Measurements from ENCODE around the gene MOGAT2.

Gene MOGAT2

DNA sequence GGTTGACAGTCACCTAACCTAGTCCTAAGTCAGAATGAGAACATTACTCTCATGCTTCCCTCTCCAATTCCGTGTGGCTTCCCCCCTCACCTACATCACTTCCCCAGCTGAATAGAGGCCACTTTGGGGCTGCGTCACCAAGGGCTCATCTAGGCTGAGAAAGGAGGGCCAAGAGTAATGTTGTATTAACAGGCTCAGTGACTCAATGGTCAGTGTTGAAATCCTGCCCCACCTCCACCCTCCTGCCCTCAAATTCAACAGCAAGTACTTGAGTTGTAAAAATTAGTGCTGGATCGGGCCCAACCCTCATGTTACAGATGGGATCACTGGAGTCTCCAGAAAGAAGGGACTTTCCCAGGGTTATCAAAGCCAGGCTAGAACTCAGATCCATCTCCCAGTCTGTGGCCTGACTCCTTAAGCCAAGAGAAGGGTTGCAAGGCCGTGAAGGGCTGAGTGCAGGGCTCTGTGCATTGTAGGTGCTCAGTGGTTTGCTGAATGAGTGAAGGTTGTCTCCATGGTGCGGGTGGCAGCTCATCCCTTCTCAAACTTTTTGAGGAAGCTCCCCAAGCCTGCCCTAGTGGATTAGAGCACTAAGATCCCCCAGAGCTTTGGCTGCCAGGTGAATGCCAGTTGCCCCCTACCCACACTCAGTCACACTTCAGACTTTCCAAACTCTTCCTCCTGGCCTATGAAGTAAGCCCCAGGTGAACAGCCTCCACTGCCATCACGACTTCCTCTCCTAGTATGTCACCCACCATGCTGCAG is 54.2 kb downstream of the MOGAT2 start:
- H3K4me1 ChIP-seq (ENCODE audit: insufficient read depth, low read length): peaks cover 8% of the 10 kb centered on the region
- H3K9ac ChIP-seq (ENCODE audit: low read depth, low read length): no peak overlapping the region
- no peaks in the 10 kb centered on the region; the same call in 1 of the 2 replicates for H3K9me3 ChIP-seq (ENCODE audit: control insufficient read depth, insufficient read depth, low read length)
- no peaks in the 10 kb centered on the region for H3K36me3 ChIP-seq (ENCODE audit: insufficient read depth, low read length)

DNA sequence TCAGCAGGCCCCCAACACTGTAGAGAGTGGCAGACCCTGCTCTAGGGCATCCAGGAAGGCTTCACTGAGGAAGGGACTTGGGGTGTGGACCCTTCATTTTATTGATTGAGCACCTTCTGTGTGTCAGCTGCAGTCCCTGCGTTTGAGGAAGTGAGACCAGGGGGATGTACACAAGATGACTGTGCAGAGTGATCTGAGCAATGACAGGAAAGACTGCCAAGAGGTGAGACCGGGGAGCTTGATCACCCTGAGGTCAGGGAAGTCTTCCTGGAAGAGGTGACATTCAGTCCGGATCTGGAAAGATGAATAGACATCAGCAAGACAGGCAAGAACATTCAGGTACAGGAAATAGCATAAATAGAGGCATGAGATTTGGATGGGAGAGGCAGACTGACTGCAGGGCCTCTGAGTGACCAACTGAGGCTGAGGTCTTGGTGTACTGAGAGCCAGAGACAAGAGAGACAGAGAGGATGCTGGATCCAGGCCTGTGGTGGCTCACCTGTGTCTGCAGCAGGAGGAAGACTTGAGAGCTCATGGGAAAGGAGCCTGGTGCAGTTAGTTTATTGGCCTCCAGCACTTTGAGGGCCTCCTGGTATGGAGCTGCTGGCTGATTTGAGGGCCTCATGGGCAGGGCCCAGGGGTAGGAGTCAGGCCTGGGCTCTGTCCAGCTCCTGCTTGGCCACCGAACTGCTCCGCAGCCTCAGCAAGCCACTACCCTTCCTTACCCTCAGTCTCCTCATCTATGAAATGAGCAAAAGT is 56.1 kb downstream of the MOGAT2 start:
- Histone ChIP-seq H3K9me3 (ENCODE audit: control insufficient read depth, insufficient read depth, low read length) (no peaks in the 10 kb centered on the region), H3K9ac (ENCODE audit: low read depth, low read length) (no peak overlapping the region), H3K4me1 (ENCODE audit: insufficient read depth, low read length) (peaks cover 4% of the 10 kb centered on the region), H3K36me3 (ENCODE audit: insufficient read depth, low read length) (no peaks in the 10 kb centered on the region)

DNA sequence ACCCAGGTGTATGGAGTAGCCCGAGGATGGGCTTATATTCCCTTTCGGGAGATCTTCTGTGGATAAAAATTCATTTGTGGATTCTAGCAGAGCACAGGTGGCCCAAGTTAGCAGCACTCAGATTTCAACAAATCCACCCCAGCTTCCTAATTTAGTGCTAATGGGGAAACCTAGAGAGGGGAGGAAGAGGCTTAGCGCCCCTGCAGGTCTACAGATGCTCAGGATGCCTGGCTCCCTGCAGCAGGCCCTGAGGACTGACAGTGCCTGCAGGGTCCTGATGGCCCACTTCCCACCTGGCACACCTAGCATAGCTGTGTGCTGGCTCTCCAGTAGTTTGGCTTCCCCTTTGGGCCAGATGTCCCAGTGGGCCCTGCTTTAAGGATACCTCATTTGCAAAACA is 57.4 kb downstream of the MOGAT2 start:
- Histone ChIP-seq H3K36me3 (ENCODE audit: insufficient read depth, low read length) (no peaks in the 10 kb centered on the region), H3K9me3 (ENCODE audit: control insufficient read depth, insufficient read depth, low read length) (no peaks in the 10 kb centered on the region), H3K9ac (ENCODE audit: low read depth, low read length) (no peak overlapping the region), H3K4me1 (ENCODE audit: insufficient read depth, low read length) (peaks cover 4% of the 10 kb centered on the region)

DNA sequence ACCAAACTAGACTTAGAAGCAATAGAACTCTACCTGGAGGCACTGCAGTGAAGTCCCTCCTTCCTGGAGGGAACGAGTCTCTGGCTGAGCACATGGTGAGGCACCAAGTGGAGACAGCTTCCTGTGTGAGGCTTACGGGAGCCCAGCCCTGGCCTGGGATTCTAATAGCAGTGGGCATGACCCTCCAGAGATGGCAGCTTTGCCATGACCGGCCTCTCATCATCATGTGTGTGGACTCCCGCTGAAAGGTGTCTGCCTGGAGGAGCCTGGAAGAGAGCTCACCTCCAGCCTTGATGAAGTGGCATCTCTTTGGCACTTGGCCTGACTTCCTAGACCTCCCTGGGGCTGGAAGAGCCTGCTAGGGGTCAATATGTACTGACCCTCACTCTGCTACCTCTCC is 58.9 kb downstream of the MOGAT2 start:
- Histone ChIP-seq H3K4me1 (ENCODE audit: insufficient read depth, low read length) (peaks cover 4% of the 10 kb centered on the region), H3K9me3 (ENCODE audit: control insufficient read depth, insufficient read depth, low read length) (no peaks in the 10 kb centered on the region), H3K36me3 (ENCODE audit: insufficient read depth, low read length) (no peaks in the 10 kb centered on the region), H3K9ac (ENCODE audit: low read depth, low read length) (no peak overlapping the region)

DNA sequence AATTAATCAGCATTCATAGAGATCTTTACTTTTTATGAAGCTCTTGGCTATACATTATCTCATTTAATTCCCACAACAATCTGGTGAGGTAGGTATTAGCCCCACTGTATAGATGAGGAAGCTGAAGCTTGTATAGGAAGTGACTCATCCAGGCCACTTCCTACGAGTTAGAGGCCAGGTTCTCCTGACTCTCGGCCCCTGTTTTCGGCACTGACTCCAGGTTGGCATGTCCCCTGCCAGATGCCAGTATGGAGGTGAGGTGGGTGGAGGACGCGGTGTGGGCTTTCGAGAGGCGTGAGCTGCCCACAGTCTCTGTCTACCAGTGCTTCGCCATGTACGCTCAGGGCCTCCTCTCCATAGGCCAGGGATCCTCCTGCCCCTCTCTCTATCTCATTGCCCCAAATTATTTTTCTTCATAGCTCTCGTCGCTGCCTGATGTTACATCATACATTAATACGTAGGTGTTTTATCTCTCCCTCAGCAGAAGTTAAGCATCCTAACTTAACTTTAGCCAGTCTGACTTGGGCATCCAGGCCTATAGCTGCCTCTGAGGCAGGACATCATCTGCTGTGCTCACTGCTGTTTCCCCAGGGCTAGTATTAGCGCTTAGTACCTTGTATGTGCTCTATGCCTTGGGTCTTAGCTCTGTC is 59.9 kb downstream of the MOGAT2 start:
- no peaks in the 10 kb centered on the region for H3K9me3 ChIP-seq (ENCODE audit: control insufficient read depth, insufficient read depth, low read length)
- peaks cover 4% of the 10 kb centered on the region for H3K4me1 ChIP-seq (ENCODE audit: insufficient read depth, low read length)

DNA sequence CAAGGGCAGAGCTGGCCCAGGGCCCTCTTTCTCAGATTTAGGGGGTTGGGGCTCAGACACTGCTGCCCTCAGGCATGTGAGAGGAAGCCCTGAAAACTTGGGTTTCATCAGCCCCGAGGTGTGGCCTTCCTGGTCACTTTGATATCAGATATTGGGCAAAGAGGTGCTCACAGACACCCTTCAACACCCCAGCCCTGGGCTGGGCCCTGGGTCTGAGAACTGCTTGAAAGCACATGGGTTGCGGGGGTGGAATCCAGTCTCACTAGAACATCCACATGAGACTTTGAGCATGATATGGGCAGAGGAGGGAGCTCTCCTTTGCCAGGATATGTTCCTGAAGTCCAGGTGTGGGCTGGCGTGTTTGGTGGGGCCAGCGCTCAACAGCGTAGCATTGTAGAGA is 61.3 kb downstream of the MOGAT2 start:
- no peak overlapping the region for H3K9ac ChIP-seq (ENCODE audit: low read depth, low read length)
- H3K4me1 ChIP-seq (ENCODE audit: insufficient read depth, low read length): peaks cover 4% of the 10 kb centered on the region
- H3K36me3 ChIP-seq (ENCODE audit: insufficient read depth, low read length): no peaks in the 10 kb centered on the region
- H3K9me3 ChIP-seq (ENCODE audit: control insufficient read depth, insufficient read depth, low read length): no peaks in the 10 kb centered on the region

More for the DNA sequence above, 59.9 kb downstream of the MOGAT2 start:
- Histone ChIP-seq H3K36me3 (ENCODE audit: insufficient read depth, low read length) (no peaks in the 10 kb centered on the region), H3K9ac (ENCODE audit: low read depth, low read length) (no peak overlapping the region)

DNA sequence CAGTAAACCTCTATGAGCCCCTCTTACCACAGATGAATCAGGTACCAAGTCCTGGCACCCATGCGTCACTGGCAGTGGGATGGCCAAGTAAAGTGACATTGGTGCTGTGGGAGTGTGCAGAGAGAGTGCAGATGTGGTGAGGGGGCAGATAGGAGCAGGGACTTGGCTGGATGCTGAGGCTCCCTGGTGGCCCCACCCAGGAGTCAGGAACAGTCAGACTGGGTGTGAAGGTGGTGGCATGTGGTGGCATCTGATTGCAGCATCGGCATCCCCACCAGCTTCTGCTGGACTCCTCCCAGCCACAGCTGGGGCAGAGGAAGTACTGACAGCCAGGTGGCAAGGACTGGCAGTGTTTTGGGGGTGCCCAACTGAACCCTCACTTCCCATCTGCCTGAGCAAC is 62.3 kb downstream of the MOGAT2 start:
- Histone ChIP-seq H3K4me1 (ENCODE audit: insufficient read depth, low read length) (peaks cover 3% of the 10 kb centered on the region), H3K9ac (ENCODE audit: low read depth, low read length) (no peak overlapping the region), H3K9me3 (ENCODE audit: control insufficient read depth, insufficient read depth, low read length) (no peaks in the 10 kb centered on the region), H3K36me3 (ENCODE audit: insufficient read depth, low read length) (no peaks in the 10 kb centered on the region)

DNA sequence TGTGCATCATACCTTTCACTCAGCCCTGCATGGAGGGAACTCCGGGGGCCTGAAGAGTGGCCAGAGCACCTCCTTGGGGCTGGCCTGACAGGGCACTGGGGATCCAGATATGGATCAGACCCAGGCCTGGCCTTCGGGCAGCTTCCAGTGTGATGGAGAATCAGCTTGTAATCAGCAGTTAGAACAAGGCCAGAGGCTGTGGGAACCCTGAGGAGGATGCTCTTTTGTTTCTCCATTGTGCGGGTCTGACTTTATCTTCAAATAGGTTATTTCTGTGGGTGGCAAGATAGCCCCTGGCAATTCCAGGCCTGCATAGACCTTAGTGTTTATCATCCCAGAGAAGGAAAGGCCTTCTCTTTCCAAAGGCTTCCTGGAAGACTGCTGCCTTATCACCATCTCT is 63.2 kb downstream of the MOGAT2 start:
- Histone ChIP-seq H3K9me3 (ENCODE audit: control insufficient read depth, insufficient read depth, low read length) (no peaks in the 10 kb centered on the region), H3K4me1 (ENCODE audit: insufficient read depth, low read length) (no peaks in the 10 kb centered on the region; the same call in 1 of the 2 replicates), H3K36me3 (ENCODE audit: insufficient read depth, low read length) (no peaks in the 10 kb centered on the region), H3K9ac (ENCODE audit: low read depth, low read length) (no peak overlapping the region)

DNA sequence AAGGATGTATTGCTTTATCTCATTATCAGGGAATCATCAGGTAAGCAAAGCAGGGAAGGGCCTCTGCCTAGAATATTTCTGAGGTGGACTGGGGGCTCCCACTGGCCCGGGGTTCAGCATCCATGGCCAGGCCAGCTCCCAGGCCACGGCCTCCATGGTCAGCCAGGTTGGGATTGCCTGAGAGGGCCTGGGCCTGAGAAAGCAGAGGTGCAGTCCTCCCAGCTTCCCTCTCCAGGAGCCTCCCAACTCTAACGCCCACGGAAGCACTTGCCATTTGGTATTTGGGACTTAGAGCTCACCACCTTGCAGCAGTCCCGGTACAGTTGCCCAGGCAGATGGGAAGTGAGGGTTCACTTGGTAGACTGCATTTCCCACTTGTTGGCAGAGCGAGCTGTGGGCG is 63.7 kb downstream of the MOGAT2 start:
- H3K4me1 ChIP-seq (ENCODE audit: insufficient read depth, low read length): no peaks in the 10 kb centered on the region

DNA sequence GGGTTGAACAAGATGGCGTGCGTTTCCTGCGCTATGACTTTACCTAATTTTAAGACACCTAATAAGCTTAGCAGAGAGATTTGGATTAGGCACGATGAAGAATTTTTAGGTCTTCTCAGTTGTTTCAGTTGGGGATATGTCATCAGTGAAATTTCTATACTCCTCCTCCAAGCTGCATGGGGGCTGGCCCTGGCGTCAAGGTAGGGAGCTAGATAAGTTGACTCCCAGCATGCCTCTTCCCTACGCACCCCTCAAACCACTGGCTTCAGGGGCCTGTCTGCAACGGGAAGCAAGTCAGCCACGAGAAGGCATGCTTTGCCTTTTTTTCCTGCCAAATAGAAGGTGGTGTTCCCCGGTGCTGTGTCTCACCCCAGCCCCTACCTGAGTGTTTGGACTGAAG is 64.2 kb downstream of the MOGAT2 start:
- Histone ChIP-seq H3K4me1 (ENCODE audit: insufficient read depth, low read length) (no peaks in the 10 kb centered on the region), H3K36me3 (ENCODE audit: insufficient read depth, low read length) (no peaks in the 10 kb centered on the region), H3K9me3 (ENCODE audit: control insufficient read depth, insufficient read depth, low read length) (no peaks in the 10 kb centered on the region), H3K9ac (ENCODE audit: low read depth, low read length) (no peak overlapping the region)

More for the DNA sequence above, 63.7 kb downstream of the MOGAT2 start:
- Histone ChIP-seq H3K36me3 (ENCODE audit: insufficient read depth, low read length) (no peaks in the 10 kb centered on the region), H3K9me3 (ENCODE audit: control insufficient read depth, insufficient read depth, low read length) (no peaks in the 10 kb centered on the region), H3K9ac (ENCODE audit: low read depth, low read length) (no peak overlapping the region)

All from ES-I3 (cell line).